WTC11 (cell line): ENCODE results near the gene ACSF2. TPM values are rescaled to one million over a fixed set of nuclear protein-coding genes. Genes with fewer than 3 reads are reported as not detected.
A peak's percentile ranks its signal among the peaks of the same experiment; 100 is the strongest.

ENCODE experiments used
- ATAC-seq: fragments of 200-7000 bp; cut with Tn5 transposase; 2 replicates; pipeline ENCODE4 v1.10.0; 2021; ENCODE audit warnings: mild to moderate bottlenecking, moderate library complexity
- CTCF ChIA-PET: fragments of 300-600 bp; sonication (Branson Sonifier 250); formaldehyde crosslinking; loops from one replicate; lab custom pipeline; 2021; ENCODE audit warnings: antibody characterized with exemption; lab: Charles Lee
- POLR2A ChIA-PET: fragments of 350-600 bp; sonication (Branson Sonifier 250); formaldehyde crosslinking; loops from one replicate; lab custom pipeline; 2021; ENCODE audit warnings: antibody characterized with exemption; lab: Charles Lee
- DNase-seq: peaks from one replicate; pipeline ENCODE4 v3.0.0; 2021; ENCODE audit warnings: low spot score
- H3K27ac Mint-ChIP-seq: 2 replicates; pipeline ENCODE4 v1.8.0; 2021; ENCODE audit warnings: mixed read lengths
- H3K27me3 Mint-ChIP-seq: 2 replicates; pipeline ENCODE4 v1.8.0; 2021; ENCODE audit warnings: low read depth, mild to moderate bottlenecking, moderate library complexity, mixed read lengths
- H3K36me3 Mint-ChIP-seq: 2 replicates; pipeline ENCODE4 v1.8.0; 2021; ENCODE audit warnings: mixed read lengths
- H3K4me1 Mint-ChIP-seq: 2 replicates; pipeline ENCODE4 v1.8.0; 2022; ENCODE audit warnings: mixed read lengths
- H3K4me3 Mint-ChIP-seq: 2 replicates; pipeline ENCODE4 v1.8.0; 2021; ENCODE audit warnings: mild to moderate bottlenecking, moderate library complexity, mixed read lengths
- H3K9me3 Mint-ChIP-seq: 2 replicates; pipeline ENCODE4 v1.8.0; 2021; ENCODE audit warnings: mixed read lengths
- CBFB ChIP-seq: sonication (generic); formaldehyde crosslinking; IDR thresholded peaks from 2 replicates; pipeline ENCODE4 v1.8.1; 2022; ENCODE audit warnings: mild to moderate bottlenecking, low read depth, missing genetic modification reagents
- CREM ChIP-seq: sonication (generic); formaldehyde crosslinking; IDR thresholded peaks from 2 replicates; pipeline ENCODE4 v1.8.1; 2022; ENCODE audit warnings: mild to moderate bottlenecking, missing genetic modification reagents, moderate library complexity
- EMX1 ChIP-seq: fragments of 250-450 bp; sonication (Bioruptor Pico); IDR thresholded peaks from 2 replicates; pipeline ENCODE4 v1.8.0; 2021; ENCODE audit warnings: mild to moderate bottlenecking
- ETV6 ChIP-seq: sonication (generic); formaldehyde crosslinking; IDR thresholded peaks from 2 replicates; pipeline ENCODE4 v1.8.1; 2022; ENCODE audit warnings: mild to moderate bottlenecking, missing genetic modification reagents
- FOXK1 ChIP-seq: sonication (generic); formaldehyde crosslinking; IDR thresholded peaks from 2 replicates; pipeline ENCODE4 v1.8.0; 2022; ENCODE audit warnings: mild to moderate bottlenecking, moderate library complexity, missing genetic modification reagents
- FOXP1 ChIP-seq: sonication (generic); formaldehyde crosslinking; IDR thresholded peaks from 2 replicates; pipeline ENCODE4 v1.8.0; 2022; ENCODE audit warnings: missing genetic modification reagents, mild to moderate bottlenecking, moderate library complexity, borderline replicate concordance
- GABPB1 ChIP-seq: sonication (generic); formaldehyde crosslinking; IDR thresholded peaks from 2 replicates; pipeline ENCODE4 v1.8.1; 2023; ENCODE audit warnings: mild to moderate bottlenecking, missing genetic modification reagents
- GRHL2 ChIP-seq: fragments of 250-450 bp; sonication (Bioruptor Pico); IDR thresholded peaks from 2 replicates; pipeline ENCODE4 v1.8.0; 2022; ENCODE audit warnings: mild to moderate bottlenecking, moderate library complexity; ENCODE audit not compliant: insufficient replicate concordance, severe bottlenecking
- GTF2I ChIP-seq: fragments of 250-450 bp; sonication (Bioruptor Pico); conservative IDR thresholded peaks from 2 replicates; pipeline ENCODE4 v1.4.0; 2021; ENCODE audit warnings: mild to moderate bottlenecking
- HMGA2 ChIP-seq: fragments of 250-450 bp; sonication (Bioruptor Pico); IDR thresholded peaks from 2 replicates; pipeline ENCODE4 v1.4.0; 2021; ENCODE audit warnings: mild to moderate bottlenecking, moderate library complexity
- KAT7 ChIP-seq: sonication (generic); formaldehyde crosslinking; IDR thresholded peaks from 2 replicates; pipeline ENCODE4 v1.8.1; 2023; ENCODE audit warnings: missing genetic modification reagents, mild to moderate bottlenecking, borderline replicate concordance
- NFE2L1 ChIP-seq: sonication (generic); formaldehyde crosslinking; IDR thresholded peaks from 2 replicates; pipeline ENCODE4 v1.8.1; 2023; ENCODE audit warnings: missing genetic modification reagents
- NR2C2 ChIP-seq: sonication (generic); formaldehyde crosslinking; IDR thresholded peaks from 2 replicates; pipeline ENCODE4 v1.8.0; 2022; ENCODE audit warnings: mild to moderate bottlenecking, missing genetic modification reagents
- SMAD3 ChIP-seq: sonication (generic); formaldehyde crosslinking; IDR thresholded peaks from 2 replicates; pipeline ENCODE4 v1.8.0; 2022; ENCODE audit warnings: missing genetic modification reagents, mild to moderate bottlenecking, borderline replicate concordance
- SOX15 ChIP-seq: fragments of 250-450 bp; sonication (Bioruptor Pico); IDR thresholded peaks from 2 replicates; pipeline ENCODE4 v1.9.0; 2021; ENCODE audit warnings: mild to moderate bottlenecking
- SP1 ChIP-seq: sonication (generic); formaldehyde crosslinking; conservative IDR thresholded peaks from 2 replicates; pipeline ENCODE4 v1.8.1; 2022; ENCODE audit warnings: missing genetic modification reagents
- ZNF138 ChIP-seq: sonication (generic); formaldehyde crosslinking; conservative IDR thresholded peaks from 2 replicates; pipeline ENCODE4 v1.8.1; 2022; ENCODE audit warnings: mild to moderate bottlenecking, moderate library complexity, missing genetic modification reagents
- ZNF263 ChIP-seq: sonication (generic); formaldehyde crosslinking; IDR thresholded peaks from 2 replicates; pipeline ENCODE4 v1.8.1; 2022; ENCODE audit warnings: low read depth, mild to moderate bottlenecking, moderate library complexity, missing genetic modification reagents
- total RNA-seq: library from RNA; stranded (reverse); gene quantifications from 3 replicates; pipeline ENCODE4 v1.2.3, GENCODE V29; 2021
- TF ChIP-seq, protein P1 (sequence below): sonication (generic); formaldehyde crosslinking; IDR thresholded peaks from 2 replicates; pipeline ENCODE4 v1.8.1; 2023; ENCODE audit warnings: mild to moderate bottlenecking, missing genetic modification reagents, moderate library complexity
- TF ChIP-seq, protein P2 (sequence below): sonication (generic); formaldehyde crosslinking; IDR thresholded peaks from 2 replicates; pipeline ENCODE4 v1.8.0; 2023; ENCODE audit warnings: mild to moderate bottlenecking, missing genetic modification reagents
- TF ChIP-seq, protein P3 (sequence below): fragments of 250-450 bp; sonication (Bioruptor Pico); IDR thresholded peaks from 2 replicates; pipeline ENCODE4 v1.9.0; 2021; ENCODE audit warnings: mild to moderate bottlenecking, borderline replicate concordance
- TF ChIP-seq, protein P4 (sequence below): sonication (generic); formaldehyde crosslinking; IDR thresholded peaks from 2 replicates; pipeline ENCODE4 v1.8.1; 2023; ENCODE audit warnings: mild to moderate bottlenecking, missing genetic modification reagents
- TF ChIP-seq, protein P5 (sequence below): sonication (generic); formaldehyde crosslinking; IDR thresholded peaks from 2 replicates; pipeline ENCODE4 v1.8.1; 2023; ENCODE audit warnings: mild to moderate bottlenecking, missing genetic modification reagents, moderate library complexity

The ACSF2 gene
- total RNA-seq, 1 experiment from 2014 or later = 19.9 TPM

DNA sequence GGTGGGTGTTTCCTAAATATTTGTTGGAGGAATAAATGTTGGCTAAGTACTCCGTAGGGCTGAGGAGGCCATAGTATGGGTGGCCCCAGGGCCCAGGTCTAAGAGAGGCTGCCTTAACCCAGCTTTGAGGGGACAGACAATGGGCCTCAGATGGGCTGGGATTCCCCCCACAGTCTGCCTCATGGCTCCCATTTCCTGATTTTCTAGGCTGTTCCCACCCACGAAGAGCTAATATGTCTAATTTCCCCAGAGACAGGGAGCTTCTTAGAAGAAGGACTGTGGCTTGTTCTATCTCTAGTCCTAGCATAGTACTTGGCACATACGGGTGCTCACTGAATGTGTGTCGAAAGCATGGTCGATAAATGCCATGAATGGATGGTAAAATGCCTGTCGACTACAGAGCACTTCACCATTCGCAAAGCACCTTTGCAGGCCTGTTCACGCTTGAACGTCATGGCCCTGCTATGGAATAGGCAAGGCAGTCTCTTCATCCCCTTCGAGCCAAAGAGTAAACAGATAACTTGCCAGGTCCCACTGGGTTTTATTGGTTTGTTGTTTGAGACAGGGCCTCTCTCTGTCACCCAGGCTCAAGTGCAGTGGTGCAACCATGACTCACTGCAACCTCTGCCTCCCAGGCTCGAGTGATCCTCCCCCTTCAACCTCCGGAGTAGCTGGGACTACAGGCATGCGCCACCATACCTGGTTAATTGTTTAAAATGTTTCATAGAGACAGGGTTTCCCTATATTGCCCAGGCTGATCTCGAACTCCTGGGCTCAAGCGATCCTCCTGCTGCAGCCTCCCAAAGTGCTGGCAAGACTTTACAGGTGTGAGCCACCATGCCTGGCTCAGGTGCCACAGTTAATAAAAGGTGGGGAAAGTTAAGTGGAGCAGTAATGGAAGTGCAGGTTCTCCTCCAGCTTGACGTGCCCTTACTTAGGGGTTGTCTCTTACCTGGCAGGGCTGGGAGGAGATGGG is 33.0 kb downstream of the ACSF2 start:
- CTCF ChIA-PET = interaction anchor here (0.5 to 1.7 kb wide), 4 partner anchors 9 to 62 kb away, joined by 3 to 4 read pairs (median 4); partner anchors contain the start of genes CHAD and LRRC59
- Mint-ChIP-seq H3K9me3 (no peaks in the 10 kb centered on the region), H3K4me1 (no peaks in the 10 kb centered on the region), H3K27me3 (no peaks in the 10 kb centered on the region), H3K27ac (no peak overlapping the region), H3K4me3 (no peak overlapping the region), H3K36me3 (no peaks in the 10 kb centered on the region)
- no peak for ATAC-seq
- POLR2A ChIA-PET = no interaction called here
- DNase-seq = no peak
- peak; percentile 93 for TF ChIP-seq GABPB1 (CRISPR knock-in tag)
- TF ChIP-seq NR2C2 (CRISPR knock-in tag) = no peak

DNA sequence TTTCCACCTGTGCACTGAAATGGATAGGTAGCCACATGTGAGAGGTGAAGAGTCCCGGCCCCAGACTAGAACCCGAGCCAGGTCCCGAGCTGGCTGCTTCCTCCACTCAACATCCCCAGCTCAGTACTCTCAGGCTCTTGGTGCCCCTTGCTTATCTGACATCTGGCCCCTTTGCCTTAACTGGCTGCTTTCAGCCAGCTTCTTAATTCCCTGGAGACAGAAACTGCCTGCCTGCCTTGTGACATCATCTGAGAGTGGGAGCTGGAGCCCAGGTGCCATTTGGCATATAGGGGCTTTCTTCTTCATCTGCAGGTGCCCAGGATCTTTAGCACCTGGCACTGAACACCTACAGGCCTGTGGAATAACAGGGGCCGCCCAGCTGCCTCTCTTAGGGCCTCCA is 33.7 kb downstream of the ACSF2 start:
- no peak overlapping the region for H3K27ac Mint-ChIP-seq

DNA sequence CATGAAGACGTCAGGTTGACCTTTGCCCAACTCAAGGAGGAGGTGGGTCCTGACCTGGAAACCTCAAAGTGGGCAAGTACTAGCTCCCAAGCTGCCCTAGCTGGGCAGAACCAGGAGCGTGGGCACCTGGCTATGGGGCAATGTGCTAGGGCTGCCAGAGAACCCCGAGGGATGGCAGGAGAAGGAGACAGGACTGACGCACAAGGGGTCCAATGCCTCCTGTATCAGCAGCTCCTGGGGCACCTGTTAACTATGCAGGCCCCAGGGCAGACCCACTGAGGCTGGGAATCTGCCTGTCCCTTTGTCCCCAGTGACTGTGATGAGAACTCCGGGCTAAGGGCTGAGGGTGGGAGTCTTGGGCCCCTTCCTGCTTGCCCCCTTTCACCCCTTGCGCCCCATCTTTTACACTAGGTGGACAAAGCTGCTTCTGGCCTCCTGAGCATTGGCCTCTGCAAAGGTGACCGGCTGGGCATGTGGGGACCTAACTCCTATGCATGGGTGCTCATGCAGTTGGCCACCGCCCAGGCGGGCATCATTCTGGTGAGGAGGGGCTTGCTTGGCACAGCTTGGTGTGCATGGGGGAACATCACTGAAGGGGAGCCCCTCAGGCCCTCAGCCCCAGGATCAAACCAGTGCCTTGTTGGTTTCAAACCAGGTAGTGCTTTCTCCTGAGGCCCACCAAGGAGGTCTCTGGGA is 35.0 kb downstream of the ACSF2 start:
- DNase-seq = no peak

More for the DNA sequence above, 33.7 kb downstream of the ACSF2 start:
- no peak overlapping the region for H3K4me3 Mint-ChIP-seq
- POLR2A ChIA-PET = no interaction called here
- no peak for ATAC-seq
- no peak for DNase-seq
- TF ChIP-seq EMX1 (CRISPR knock-in tag) = no peak
- no peak for TF ChIP-seq SP1 (CRISPR knock-in tag)
- no peak for TF ChIP-seq GRHL2 (CRISPR knock-in tag)
- no peak for TF ChIP-seq HMGA2
- TF ChIP-seq NFE2L1 (CRISPR knock-in tag) = no peak
- no peak for TF ChIP-seq FOXK1
- no peak for TF ChIP-seq SMAD3 (CRISPR knock-in tag)
- TF ChIP-seq FOXP1 (CRISPR knock-in tag) = no peak
- TF ChIP-seq, all 79 proteins: peak for 0
- Mint-ChIP-seq H3K27me3 (no peaks in the 10 kb centered on the region), H3K4me1 (no peaks in the 10 kb centered on the region), H3K36me3 (no peaks in the 10 kb centered on the region), H3K9me3 (no peaks in the 10 kb centered on the region)
- CTCF ChIA-PET = interaction anchor here (1.4 kb wide), 1 partner anchor 62 kb away, joined by 4 read pairs; the partner anchor contains the start of gene LRRC59

More for the DNA sequence above, 35.0 kb downstream of the ACSF2 start:
- no peak overlapping the region for H3K4me3 Mint-ChIP-seq
- ATAC-seq = no peak
- no peak overlapping the region for H3K27ac Mint-ChIP-seq
- no peaks in the 10 kb centered on the region for H3K36me3 Mint-ChIP-seq
- H3K27me3 Mint-ChIP-seq = peaks cover 5% of the 10 kb centered on the region; the same call in 1 of the 2 replicates
- H3K9me3 Mint-ChIP-seq = no peaks in the 10 kb centered on the region
- no peaks in the 10 kb centered on the region for H3K4me1 Mint-ChIP-seq
- ChIA-PET CTCF (no interaction called here), POLR2A (no interaction called here)
- TF ChIP-seq GTF2I (CRISPR knock-in tag) (no peak), KAT7 (CRISPR knock-in tag) (no peak), CBFB (no peak), SOX15 (CRISPR knock-in tag) (no peak), ZNF263 (CRISPR knock-in tag) (no peak), SP1 (CRISPR knock-in tag) (no peak), ETV6 (CRISPR knock-in tag) (no peak), CREM (CRISPR knock-in tag) (no peak), ZNF138 (CRISPR knock-in tag) (no peak)
- TF ChIP-seq, protein P1, sequence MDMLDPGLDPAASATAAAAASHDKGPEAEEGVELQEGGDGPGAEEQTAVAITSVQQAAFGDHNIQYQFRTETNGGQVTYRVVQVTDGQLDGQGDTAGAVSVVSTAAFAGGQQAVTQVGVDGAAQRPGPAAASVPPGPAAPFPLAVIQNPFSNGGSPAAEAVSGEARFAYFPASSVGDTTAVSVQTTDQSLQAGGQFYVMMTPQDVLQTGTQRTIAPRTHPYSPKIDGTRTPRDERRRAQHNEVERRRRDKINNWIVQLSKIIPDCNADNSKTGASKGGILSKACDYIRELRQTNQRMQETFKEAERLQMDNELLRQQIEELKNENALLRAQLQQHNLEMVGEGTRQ (CRISPR knock-in tag) = no peak
- TF ChIP-seq, protein P2, sequence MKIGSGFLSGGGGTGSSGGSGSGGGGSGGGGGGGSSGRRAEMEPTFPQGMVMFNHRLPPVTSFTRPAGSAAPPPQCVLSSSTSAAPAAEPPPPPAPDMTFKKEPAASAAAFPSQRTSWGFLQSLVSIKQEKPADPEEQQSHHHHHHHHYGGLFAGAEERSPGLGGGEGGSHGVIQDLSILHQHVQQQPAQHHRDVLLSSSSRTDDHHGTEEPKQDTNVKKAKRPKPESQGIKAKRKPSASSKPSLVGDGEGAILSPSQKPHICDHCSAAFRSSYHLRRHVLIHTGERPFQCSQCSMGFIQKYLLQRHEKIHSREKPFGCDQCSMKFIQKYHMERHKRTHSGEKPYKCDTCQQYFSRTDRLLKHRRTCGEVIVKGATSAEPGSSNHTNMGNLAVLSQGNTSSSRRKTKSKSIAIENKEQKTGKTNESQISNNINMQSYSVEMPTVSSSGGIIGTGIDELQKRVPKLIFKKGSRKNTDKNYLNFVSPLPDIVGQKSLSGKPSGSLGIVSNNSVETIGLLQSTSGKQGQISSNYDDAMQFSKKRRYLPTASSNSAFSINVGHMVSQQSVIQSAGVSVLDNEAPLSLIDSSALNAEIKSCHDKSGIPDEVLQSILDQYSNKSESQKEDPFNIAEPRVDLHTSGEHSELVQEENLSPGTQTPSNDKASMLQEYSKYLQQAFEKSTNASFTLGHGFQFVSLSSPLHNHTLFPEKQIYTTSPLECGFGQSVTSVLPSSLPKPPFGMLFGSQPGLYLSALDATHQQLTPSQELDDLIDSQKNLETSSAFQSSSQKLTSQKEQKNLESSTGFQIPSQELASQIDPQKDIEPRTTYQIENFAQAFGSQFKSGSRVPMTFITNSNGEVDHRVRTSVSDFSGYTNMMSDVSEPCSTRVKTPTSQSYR = no peak
- TF ChIP-seq, protein P3, sequence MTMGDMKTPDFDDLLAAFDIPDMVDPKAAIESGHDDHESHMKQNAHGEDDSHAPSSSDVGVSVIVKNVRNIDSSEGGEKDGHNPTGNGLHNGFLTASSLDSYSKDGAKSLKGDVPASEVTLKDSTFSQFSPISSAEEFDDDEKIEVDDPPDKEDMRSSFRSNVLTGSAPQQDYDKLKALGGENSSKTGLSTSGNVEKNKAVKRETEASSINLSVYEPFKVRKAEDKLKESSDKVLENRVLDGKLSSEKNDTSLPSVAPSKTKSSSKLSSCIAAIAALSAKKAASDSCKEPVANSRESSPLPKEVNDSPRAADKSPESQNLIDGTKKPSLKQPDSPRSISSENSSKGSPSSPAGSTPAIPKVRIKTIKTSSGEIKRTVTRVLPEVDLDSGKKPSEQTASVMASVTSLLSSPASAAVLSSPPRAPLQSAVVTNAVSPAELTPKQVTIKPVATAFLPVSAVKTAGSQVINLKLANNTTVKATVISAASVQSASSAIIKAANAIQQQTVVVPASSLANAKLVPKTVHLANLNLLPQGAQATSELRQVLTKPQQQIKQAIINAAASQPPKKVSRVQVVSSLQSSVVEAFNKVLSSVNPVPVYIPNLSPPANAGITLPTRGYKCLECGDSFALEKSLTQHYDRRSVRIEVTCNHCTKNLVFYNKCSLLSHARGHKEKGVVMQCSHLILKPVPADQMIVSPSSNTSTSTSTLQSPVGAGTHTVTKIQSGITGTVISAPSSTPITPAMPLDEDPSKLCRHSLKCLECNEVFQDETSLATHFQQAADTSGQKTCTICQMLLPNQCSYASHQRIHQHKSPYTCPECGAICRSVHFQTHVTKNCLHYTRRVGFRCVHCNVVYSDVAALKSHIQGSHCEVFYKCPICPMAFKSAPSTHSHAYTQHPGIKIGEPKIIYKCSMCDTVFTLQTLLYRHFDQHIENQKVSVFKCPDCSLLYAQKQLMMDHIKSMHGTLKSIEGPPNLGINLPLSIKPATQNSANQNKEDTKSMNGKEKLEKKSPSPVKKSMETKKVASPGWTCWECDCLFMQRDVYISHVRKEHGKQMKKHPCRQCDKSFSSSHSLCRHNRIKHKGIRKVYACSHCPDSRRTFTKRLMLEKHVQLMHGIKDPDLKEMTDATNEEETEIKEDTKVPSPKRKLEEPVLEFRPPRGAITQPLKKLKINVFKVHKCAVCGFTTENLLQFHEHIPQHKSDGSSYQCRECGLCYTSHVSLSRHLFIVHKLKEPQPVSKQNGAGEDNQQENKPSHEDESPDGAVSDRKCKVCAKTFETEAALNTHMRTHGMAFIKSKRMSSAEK (CRISPR knock-in tag) = no peak
- TF ChIP-seq, protein P4, sequence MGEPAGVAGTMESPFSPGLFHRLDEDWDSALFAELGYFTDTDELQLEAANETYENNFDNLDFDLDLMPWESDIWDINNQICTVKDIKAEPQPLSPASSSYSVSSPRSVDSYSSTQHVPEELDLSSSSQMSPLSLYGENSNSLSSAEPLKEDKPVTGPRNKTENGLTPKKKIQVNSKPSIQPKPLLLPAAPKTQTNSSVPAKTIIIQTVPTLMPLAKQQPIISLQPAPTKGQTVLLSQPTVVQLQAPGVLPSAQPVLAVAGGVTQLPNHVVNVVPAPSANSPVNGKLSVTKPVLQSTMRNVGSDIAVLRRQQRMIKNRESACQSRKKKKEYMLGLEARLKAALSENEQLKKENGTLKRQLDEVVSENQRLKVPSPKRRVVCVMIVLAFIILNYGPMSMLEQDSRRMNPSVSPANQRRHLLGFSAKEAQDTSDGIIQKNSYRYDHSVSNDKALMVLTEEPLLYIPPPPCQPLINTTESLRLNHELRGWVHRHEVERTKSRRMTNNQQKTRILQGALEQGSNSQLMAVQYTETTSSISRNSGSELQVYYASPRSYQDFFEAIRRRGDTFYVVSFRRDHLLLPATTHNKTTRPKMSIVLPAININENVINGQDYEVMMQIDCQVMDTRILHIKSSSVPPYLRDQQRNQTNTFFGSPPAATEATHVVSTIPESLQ (CRISPR knock-in tag) = no peak
- TF ChIP-seq, protein P5, sequence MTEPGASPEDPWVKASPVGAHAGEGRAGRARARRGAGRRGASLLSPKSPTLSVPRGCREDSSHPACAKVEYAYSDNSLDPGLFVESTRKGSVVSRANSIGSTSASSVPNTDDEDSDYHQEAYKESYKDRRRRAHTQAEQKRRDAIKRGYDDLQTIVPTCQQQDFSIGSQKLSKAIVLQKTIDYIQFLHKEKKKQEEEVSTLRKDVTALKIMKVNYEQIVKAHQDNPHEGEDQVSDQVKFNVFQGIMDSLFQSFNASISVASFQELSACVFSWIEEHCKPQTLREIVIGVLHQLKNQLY = no peak
